HG03575 (cell line): ENCODE measurements around the gene KLHL7.
"Not testable (repeated sequence)": the region's sequence is repeated elsewhere in the genome, so short reads cannot be mapped to it uniquely, and the experiment has no call there.

Source experiments
- ATAC-seq: cut with Tn5 transposase; IDR thresholded peaks from one replicate; pipeline ENCODE4 v1.9.1; 2021; ENCODE audit not compliant: unreplicated experiment, insufficient number of reproducible peaks, low FRiP score; ENCODE audit errors: extremely low read depth

The KLHL7 gene

GRCh38 chr7:23167691-23168090, 62.1 kb downstream of the KLHL7 start:
- ATAC-seq, result no peak

GRCh38 chr7:23168111-23168885, 62.7 kb downstream of the KLHL7 start:
- no peak for ATAC-seq

GRCh38 chr7:23175938-23176337, 70.4 kb downstream of the KLHL7 start:
- ATAC-seq, result no peak

- ATAC-seq, result peak; percentile 82
These were observed 76.3 kb downstream of the KLHL7 start, which contains the start of gene NUP42 for GRCh38 chr7:23181684-23182553. Gene NUP42 (plus strand): TSS chr7:23182048. CDS start chr7:23182086, 38 bp downstream.

GRCh38 chr7:23183279-23184012, 77.9 kb downstream of the KLHL7 start:
- ATAC-seq, result no peak

GRCh38 chr7:23184291-23184690, 78.7 kb downstream of the KLHL7 start:
- ATAC-seq, result no peak

- ATAC-seq, result no peak
These were observed 79.2 kb downstream of the KLHL7 start for GRCh38 chr7:23184709-23185359.

- no peak for ATAC-seq
These were observed 80.4 kb downstream of the KLHL7 start for GRCh38 chr7:23185980-23186379.

- ATAC-seq, result no peak
These were observed 85.4 kb downstream of the KLHL7 start for GRCh38 chr7:23191022-23191421.

GRCh38 chr7:23193650-23194227, 88.2 kb downstream of the KLHL7 start:
- ATAC-seq, result not testable (repeated sequence)

GRCh38 chr7:23196306-23196705, 90.7 kb downstream of the KLHL7 start:
- no peak for ATAC-seq

- ATAC-seq, result not testable (repeated sequence)
These were observed 92.2 kb downstream of the KLHL7 start for GRCh38 chr7:23197745-23198144.

- ATAC-seq, result no peak
These were observed 94.7 kb downstream of the KLHL7 start for GRCh38 chr7:23200331-23200730.

- ATAC-seq, result no peak
These were observed 98.7 kb downstream of the KLHL7 start for GRCh38 chr7:23204241-23204640.

- no peak for ATAC-seq
These were observed 100.0 kb downstream of the KLHL7 start for GRCh38 chr7:23205577-23205908.

- no peak for ATAC-seq
These were observed 100.6 kb downstream of the KLHL7 start for GRCh38 chr7:23205909-23206767.

GRCh38 chr7:23207021-23207420, 101.4 kb downstream of the KLHL7 start:
- ATAC-seq, result no peak

GRCh38 chr7:23207884-23208283, 102.3 kb downstream of the KLHL7 start:
- ATAC-seq, result no peak
